ENCODE results near the gene UGT1A3.

DNA sequence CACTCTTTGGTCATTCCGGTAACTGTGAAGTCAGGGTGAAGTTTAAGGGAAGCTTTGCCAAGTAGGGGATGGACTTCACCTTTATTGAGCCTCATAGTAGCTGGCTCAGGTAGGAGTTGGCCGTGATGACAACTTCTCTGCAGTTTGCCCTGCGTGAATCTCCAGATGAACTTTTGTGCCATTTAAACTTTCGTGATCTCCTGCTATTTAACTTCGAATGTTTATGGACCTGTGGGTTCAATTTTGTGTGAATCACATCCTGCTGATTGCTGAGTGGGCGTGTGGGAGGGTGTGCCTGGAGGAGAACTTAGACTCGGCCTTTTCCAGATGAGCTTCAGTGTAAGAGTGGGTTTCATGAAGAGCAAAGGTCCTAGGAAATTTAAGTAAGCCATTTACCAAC lies 35.4 kb downstream of the UGT1A3 start:
- TF ChIP-seq, protein P1, sequence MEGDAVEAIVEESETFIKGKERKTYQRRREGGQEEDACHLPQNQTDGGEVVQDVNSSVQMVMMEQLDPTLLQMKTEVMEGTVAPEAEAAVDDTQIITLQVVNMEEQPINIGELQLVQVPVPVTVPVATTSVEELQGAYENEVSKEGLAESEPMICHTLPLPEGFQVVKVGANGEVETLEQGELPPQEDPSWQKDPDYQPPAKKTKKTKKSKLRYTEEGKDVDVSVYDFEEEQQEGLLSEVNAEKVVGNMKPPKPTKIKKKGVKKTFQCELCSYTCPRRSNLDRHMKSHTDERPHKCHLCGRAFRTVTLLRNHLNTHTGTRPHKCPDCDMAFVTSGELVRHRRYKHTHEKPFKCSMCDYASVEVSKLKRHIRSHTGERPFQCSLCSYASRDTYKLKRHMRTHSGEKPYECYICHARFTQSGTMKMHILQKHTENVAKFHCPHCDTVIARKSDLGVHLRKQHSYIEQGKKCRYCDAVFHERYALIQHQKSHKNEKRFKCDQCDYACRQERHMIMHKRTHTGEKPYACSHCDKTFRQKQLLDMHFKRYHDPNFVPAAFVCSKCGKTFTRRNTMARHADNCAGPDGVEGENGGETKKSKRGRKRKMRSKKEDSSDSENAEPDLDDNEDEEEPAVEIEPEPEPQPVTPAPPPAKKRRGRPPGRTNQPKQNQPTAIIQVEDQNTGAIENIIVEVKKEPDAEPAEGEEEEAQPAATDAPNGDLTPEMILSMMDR (conservative IDR thresholded peaks at IDR 0.05 in 1 of 2, IDR thresholded peaks at IDR 0.05 in 1 of 2; ENCODE audit: extremely low read depth in 1 of 2, insufficient read depth in 1 of 2, low read depth in 1 of 2, low read length in 2 of 2) = no peak
- no peak for TF ChIP-seq EZH2 (IDR thresholded peaks at IDR 0.05; ENCODE audit: borderline replicate concordance, low read length)

Measured in mammary epithelial cell (primary cell).